Ishikawa (cell line): ENCODE results near the gene ZMYND12.

ENCODE experiments used
- CEBPB ChIP-seq: IDR thresholded peaks from 2 replicates; pipeline ENCODE4 v1.6.1; 2012
- CREB1 ChIP-seq: IDR thresholded peaks from 2 replicates; pipeline ENCODE4 v1.6.1; 2012; ENCODE audit warnings: low read depth
- EGR1 ChIP-seq: IDR thresholded peaks from 2 replicates; pipeline ENCODE4 v1.6.1; 2012
- EP300 ChIP-seq: IDR thresholded peaks from 2 replicates; pipeline ENCODE4 v1.6.1; 2012; ENCODE audit warnings: borderline replicate concordance
- FOXM1 ChIP-seq: IDR thresholded peaks from 2 replicates; pipeline ENCODE4 v1.6.1; 2012; ENCODE audit warnings: low read depth, borderline replicate concordance
- NFIC ChIP-seq: IDR thresholded peaks from 2 replicates; pipeline ENCODE4 v1.6.1; 2012
- TAF1 ChIP-seq: IDR thresholded peaks from 2 replicates; pipeline ENCODE4 v1.6.1; 2012; ENCODE audit warnings: low read depth, mild to moderate bottlenecking
- TCF12 ChIP-seq: IDR thresholded peaks from 2 replicates; pipeline ENCODE4 v1.6.1; 2012; ENCODE audit warnings: low read depth
- TEAD4 ChIP-seq: IDR thresholded peaks from 2 replicates; pipeline ENCODE4 v1.6.1; 2012
- YY1 ChIP-seq: IDR thresholded peaks from 2 replicates; pipeline ENCODE4 v1.6.1; 2012; ENCODE audit warnings: low read depth
- TF ChIP-seq, protein P1 (sequence below): IDR thresholded peaks from 2 replicates; pipeline ENCODE4 v1.6.1; 2012; ENCODE audit warnings: low read depth, mild to moderate bottlenecking
- TF ChIP-seq, protein P2 (sequence below): IDR thresholded peaks from 2 replicates; pipeline ENCODE4 v1.6.1; 2012

DNA sequence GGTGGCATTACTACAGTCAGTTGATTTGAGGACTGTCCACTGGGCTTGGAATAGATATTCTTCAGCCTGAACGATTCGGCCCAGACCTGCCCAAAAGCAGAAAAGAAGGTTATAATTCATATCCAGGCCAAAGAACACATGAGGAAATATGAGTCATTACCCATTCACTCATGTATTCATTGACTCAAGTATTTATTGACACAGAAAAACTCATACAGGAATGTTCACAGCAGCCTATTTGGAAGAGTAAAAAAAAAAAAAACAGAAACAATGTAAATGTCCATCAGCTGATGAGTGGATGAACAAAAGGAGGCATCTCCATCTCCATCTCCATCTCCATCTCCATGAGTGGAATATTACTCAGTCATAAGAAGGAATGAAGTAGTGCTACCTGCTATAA is 15.9 kb downstream of the ZMYND12 start:
- TF ChIP-seq EP300 (no peak), TEAD4 (no peak), TAF1 (no peak), CREB1 (no peak), EGR1 (no peak), FOXM1 (no peak), TCF12 (no peak), NFIC (no peak), YY1 (no peak), CEBPB (no peak)
- TF ChIP-seq, protein P1, sequence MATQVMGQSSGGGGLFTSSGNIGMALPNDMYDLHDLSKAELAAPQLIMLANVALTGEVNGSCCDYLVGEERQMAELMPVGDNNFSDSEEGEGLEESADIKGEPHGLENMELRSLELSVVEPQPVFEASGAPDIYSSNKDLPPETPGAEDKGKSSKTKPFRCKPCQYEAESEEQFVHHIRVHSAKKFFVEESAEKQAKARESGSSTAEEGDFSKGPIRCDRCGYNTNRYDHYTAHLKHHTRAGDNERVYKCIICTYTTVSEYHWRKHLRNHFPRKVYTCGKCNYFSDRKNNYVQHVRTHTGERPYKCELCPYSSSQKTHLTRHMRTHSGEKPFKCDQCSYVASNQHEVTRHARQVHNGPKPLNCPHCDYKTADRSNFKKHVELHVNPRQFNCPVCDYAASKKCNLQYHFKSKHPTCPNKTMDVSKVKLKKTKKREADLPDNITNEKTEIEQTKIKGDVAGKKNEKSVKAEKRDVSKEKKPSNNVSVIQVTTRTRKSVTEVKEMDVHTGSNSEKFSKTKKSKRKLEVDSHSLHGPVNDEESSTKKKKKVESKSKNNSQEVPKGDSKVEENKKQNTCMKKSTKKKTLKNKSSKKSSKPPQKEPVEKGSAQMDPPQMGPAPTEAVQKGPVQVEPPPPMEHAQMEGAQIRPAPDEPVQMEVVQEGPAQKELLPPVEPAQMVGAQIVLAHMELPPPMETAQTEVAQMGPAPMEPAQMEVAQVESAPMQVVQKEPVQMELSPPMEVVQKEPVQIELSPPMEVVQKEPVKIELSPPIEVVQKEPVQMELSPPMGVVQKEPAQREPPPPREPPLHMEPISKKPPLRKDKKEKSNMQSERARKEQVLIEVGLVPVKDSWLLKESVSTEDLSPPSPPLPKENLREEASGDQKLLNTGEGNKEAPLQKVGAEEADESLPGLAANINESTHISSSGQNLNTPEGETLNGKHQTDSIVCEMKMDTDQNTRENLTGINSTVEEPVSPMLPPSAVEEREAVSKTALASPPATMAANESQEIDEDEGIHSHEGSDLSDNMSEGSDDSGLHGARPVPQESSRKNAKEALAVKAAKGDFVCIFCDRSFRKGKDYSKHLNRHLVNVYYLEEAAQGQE: no peak
- TF ChIP-seq, protein P2, sequence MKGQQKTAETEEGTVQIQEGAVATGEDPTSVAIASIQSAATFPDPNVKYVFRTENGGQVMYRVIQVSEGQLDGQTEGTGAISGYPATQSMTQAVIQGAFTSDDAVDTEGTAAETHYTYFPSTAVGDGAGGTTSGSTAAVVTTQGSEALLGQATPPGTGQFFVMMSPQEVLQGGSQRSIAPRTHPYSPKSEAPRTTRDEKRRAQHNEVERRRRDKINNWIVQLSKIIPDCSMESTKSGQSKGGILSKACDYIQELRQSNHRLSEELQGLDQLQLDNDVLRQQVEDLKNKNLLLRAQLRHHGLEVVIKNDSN: no peak
